22Rv1 (cell line): Measurements from ENCODE around the gene PEX14.

Experiments used
- CTCF ChIP-seq: fragments of 450-650 bp; IDR thresholded peaks from 2 replicates; pipeline ENCODE4 v1.5.1; 2017; ENCODE audit warnings: mild to moderate bottlenecking
- ZFX ChIP-seq: fragments of 450-650 bp; IDR thresholded peaks from 2 replicates; pipeline ENCODE4 v1.6.1; 2017; ENCODE audit warnings: antibody characterized with exemption, borderline replicate concordance

- TF ChIP-seq CTCF (no peak), ZFX (no peak)
These were observed 203.7 kb downstream of the PEX14 start for GRCh38 chr1:10678402-10678801.
